HG03354 (cell line): Measurements from ENCODE around the gene PDSS2.
"Not testable (repeated sequence)": the region's sequence is repeated elsewhere in the genome, so short reads cannot be mapped to it uniquely, and the experiment has no call there.

Experiments
- ATAC-seq: cut with Tn5 transposase; IDR thresholded peaks from one replicate; pipeline ENCODE4 v1.9.1; 2021; ENCODE audit warnings: mild to moderate bottlenecking; ENCODE audit not compliant: unreplicated experiment, poor library complexity, severe bottlenecking

Gene PDSS2

DNA sequence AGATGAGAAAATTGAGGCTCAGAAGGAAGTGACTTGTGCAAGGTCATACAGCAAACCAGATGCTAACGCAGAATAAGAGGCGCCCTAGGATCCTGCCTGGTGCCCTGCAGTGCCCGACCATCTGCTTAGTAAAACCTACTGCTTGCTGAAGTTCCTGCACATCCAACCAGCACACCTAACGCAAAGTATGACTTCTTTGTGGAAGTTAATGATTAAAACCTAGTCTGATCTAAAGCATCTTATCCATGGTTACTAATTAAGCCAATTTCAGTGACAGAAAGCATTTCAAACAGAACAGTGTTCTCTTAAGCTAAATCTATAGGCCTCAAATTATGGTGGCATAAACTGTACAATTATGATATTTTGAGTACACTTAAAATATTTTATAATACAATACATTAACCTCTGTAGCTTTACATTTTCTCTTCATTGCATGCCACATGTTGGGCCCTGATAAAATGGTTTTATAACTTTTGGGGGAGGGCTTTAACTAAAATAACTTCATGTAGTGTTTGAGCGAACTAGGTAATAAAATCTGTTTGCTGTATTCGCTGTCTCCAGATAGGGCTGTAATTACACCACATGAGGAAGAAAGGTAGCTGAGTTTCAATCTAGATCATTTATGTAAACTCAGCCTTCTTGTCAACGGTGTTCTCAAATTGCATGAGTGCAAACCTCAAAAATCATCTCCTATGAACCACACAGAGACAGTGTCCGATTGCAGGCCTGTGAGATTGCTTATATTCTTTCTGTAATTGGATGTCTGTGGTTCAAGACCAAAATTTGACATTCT, 306.5 kb downstream of the PDSS2 start:
- no peak for ATAC-seq

DNA sequence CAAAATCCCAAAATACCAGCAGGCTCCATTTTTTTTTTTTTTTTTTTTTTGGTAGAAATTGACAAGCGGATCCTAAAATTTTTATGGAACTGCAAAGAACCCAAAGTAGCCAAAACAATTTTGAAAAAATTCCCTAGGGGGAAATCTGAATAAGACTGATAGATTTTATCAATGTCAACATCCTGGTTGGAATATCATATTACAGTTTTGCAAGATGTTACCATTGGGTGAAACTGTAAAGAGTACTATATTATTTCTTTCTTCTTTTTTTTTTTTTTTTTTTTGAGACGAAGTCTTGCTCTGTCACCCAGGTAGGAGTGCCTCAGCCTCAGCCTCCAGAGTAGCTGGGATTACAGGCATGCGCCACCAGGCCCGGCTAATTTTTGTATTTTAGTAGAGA, 314.7 kb downstream of the PDSS2 start:
- no peak for ATAC-seq

DNA sequence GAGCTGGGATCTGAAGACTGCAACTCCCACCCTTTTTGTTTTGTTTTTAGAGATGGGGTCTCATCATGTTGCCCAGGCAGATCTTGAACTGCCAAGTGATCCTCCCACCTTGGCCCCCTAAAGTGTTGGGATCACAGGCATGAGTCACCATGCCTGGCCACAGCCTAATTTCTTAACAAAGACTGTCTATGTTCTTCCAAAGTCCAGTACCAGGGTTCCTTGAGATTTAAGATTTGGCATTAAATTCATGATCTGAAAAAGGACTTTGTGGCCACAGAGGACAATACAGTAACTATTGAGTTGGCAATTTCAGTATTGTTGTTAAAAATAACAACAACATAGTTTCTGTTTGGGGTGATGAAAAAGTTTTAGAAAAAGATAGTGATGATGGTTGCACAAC, 315.4 kb downstream of the PDSS2 start:
- no peak for ATAC-seq

DNA sequence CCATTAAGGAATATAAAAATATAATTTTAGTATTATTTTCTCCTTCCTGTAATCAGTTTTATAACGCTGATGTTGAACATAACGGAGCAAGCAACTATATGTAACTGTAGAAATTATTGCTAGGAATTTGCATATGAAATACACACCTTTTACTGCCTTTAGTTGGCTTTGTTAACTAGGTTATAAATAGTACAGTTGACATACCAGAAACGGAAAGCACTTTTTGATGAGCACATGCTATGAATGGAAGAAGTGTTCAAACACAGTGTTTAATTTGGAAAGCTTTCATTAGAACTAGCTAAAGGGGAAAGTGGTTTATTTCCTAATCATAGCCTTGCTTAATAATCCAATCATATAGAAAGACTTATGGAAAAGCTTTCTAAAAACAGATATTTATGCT, 318.8 kb downstream of the PDSS2 start:
- ATAC-seq: no peak

DNA sequence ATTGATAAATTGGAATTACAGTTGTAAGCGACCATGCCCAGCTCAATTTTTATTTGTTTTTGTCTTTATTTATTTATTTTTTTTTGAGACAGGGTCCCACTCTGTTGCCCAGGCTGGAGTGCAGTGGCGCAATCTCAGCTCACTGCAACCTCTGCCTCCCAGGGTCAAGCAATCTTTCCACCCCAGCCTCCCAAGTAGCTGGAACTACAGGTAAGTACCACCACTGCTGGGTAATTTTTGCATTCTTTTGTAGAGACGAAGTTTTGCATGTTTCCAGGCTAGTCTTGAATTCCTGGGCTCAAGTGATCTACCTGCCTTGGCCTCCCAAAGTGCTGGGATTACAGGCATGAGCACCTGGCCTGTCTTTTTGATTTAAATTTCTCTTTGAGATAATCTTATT, 323.0 kb downstream of the PDSS2 start:
- ATAC-seq: not testable (repeated sequence)

DNA sequence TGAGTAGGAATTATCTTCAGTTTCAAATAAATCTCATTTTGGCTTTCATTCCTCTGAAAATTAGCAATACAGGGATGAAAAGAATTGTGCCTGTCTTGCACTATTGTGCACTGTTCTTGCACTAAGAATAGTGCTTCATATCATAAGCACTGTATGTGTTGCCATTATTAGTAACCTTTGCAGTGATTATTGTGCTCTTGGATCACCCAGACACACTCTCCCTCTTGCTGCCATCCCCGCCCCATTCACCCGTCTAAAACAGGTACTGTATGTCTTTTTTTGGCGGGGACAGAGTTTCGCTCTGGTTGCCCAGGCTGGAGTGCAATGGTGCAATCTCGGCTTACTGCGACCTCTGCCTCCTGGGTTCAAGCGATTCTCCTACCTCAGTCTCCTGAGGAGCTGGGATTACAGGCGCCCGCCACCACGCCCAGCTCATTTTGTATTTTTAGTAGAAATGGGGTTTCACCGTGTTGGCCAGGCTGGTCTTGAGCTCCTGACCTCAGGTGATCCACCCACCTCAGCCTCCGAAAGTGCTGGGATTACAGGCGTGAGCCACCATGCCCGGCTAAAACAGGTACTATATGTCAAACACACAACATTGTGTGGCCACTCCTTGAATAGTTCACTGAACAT, 324.2 kb downstream of the PDSS2 start:
- ATAC-seq: not testable (repeated sequence)

DNA sequence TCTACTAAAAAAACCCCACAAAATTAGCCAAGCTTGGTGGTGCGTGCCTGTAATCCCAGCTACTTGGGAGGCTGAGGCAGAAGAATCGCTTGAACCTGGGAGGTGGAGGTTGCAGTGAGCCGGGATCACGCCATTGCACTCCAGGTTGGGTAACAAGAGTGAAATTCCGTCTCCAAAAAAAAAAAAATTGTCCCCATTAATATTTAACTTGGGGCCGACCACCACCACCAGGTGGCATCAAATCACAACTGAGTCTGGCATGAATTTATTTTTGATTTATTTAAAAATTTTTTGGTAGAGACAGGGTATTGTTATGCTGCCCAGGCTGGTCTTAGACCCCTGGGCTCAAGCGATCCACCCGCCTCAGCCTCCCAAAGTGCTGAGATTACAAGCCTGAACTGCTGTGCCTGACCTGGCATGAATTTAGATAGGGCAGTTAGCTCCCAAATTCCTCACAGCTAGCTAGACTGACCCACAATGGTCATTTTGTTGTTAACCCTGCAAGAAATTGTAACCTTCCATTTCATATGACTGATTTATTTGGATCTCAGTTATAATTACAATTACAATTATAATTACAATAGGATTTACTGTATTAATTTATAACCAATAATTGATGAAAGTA, 326.9 kb downstream of the PDSS2 start:
- no peak for ATAC-seq

DNA sequence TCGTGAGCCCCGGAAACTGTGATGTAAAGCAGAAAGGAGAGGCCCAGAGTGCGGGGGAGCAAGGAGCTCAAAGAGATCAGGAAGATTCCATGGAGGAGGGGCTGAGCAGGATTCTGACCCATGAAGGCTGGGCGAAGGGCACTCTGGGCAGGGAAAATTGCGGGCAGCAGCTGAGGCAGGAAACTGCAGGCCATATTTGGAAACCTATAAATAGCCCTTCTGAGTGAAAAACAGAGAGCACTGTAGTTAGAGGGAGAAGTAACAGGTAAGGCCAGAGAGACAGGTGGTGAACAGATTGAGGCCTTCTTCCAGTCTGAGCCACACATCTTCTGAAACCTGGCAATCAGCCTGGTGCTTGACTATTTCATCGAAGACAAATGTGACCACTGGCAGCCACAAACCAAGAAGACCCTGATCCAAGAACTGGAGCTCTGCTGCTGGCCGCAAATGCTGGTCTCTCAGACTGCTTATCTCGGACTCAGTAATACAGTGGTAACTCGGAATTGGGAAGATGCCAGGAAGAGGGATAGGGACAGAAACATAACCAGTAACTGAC, 329.9 kb downstream of the PDSS2 start:
- no peak for ATAC-seq

DNA sequence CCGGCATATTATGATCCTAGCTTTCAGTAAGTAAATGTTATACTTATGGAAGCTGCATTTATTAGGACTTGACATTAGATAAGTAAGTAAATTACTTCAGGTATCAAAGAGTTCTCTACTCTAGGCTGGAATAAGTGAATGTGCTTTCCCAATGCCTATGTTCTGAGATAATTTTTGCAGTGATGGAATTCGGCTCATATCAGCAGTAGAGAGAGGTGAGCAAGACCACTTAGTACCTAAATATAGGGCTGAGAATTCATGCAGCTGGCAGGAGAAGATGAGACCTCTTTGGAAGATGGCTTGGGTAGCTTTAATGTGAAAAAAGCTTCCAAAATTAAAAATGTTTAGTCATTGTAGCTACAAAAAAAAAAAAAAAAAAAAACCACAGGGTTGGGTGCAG, 330.8 kb downstream of the PDSS2 start:
- ATAC-seq: no peak

DNA sequence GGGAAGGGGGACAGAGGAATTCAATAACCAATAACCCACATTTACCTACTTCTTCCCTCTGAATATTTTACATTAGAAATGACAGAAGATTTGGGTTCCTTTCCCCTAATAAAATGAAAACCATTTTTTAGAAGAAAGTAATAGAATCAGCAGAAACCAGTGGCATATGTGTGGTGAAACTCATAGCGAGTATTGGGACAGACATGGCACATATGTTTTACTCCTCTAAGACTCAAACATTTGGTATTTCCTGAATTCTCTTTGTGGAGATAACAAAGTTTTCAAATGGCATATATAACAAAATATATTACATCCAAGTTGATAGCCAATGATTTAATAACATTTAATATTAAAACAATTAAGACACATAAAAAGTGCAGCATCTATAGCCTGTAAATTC, 331.2 kb downstream of the PDSS2 start:
- ATAC-seq: no peak

DNA sequence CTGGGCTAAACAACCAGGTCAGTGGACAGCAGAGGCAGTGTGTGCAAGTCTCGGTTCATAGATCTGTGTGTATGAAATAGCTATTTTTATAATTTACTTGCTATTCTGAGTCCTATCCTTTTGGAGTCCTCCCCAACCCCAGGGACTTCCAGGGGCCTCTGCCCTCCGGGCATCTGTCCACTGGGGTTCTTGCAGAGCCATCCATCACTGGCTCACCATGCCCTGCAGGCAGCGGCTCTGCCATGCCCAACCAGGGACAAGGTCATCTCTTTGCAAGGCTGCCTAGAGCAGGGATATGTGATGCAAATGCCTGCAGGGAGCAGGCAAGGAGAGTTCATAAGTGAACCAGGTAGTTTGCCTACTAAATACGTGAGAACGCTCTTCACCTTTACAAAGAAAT, 333.6 kb downstream of the PDSS2 start:
- no peak for ATAC-seq

DNA sequence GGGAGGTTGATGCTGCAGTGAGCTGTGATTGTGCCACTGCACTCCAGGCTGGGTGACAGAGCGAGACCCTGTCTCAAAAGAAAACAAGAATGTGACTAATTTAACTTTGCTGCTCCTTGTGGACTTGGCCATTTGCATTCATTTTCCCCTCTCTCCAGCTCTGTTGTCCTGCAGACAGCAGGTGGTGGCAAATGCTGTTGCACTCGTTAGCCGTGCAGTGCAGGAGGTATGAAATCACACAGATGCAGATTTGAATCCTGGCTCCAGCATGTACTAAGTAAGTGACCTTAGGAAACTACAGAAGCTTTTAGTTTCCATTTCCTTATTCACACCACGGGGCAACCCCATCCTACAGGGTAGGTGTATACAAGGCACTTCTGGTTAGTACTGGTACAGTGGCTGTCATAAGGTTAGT, 334.4 kb downstream of the PDSS2 start:
- ATAC-seq: peak; percentile 82

DNA sequence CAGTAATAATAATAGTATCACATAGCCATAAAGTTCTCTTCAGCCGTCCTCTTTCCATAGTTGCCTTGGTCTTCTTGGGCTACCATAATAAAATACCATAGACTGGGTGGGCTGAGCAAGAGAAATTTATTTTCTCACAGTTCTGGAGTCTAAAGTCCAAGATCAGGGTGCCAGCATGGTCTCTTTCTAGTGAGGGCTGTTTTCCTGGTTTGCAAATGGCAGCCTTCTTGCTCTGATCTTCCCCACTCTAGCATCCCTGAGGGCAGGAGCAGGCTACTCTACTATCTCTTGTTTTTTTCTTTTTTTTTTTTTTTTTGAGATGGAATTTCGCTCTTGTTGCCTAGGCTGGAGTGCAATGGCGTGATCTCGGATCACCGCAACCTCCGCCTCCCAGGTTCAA, 335.9 kb downstream of the PDSS2 start:
- no peak for ATAC-seq

DNA sequence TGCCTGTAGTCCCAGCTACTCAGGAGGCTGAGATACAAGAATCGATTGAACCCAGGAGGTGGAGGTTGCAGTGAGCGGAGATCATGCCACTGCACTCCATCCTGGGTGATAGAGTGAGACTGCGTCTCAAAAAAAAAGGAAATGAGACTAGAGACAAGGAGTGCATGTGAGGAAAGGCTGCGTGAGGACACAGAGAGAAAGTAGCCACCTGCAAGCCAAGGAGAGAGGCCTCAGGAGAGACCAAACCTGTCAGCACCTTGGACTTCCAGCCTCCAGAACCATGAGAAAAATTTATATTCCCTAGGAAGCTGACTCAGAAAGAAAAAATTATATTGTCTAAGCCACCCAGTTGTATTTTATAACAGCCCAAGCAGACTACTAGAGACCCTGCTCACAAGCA, 336.6 kb downstream of the PDSS2 start:
- ATAC-seq: no peak

DNA sequence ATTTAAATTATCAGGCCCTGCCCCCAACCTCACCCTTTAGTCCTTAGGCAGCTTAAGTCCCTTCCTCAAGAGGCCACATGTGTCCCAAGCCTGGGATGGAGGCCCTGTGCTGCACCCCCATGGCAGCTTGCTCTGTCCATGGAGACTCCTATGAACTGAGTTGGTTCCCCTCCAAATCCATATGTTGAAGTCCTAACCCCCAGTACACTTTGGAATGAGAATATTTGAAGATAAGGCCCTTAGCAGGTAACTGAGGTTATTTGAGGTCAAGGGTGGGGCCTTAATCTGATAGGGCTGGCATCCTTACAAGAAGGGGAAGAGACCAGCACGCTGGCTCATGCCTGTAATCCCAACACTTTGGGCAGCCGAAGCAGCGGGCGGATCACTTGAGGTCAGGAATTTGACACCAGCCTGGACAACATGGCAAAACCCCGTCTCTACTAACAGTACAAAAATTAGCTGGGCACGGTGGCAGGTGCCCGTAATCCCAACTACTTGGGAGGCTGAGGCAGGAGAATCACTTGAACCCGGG, 337.3 kb downstream of the PDSS2 start:
- ATAC-seq: no peak

DNA sequence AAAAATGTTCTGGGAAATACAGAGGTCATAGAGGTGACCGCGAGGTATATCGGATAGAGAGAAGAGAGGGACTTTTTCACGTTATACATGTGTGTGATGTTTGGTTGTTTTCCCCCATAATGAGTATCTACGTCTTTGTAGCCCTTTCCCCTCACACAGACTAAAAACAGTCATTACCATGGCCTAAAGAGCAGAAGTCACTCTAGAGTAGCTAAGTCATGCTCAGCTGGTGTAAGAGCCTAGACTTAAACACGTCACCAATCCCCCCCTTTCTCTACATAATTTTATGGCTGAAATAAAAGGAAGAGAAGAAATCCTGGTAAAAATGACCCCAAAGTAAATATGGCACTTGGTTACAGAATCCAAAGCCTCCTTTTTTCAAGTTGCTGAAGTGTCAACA, 338.1 kb downstream of the PDSS2 start:
- no peak for ATAC-seq

DNA sequence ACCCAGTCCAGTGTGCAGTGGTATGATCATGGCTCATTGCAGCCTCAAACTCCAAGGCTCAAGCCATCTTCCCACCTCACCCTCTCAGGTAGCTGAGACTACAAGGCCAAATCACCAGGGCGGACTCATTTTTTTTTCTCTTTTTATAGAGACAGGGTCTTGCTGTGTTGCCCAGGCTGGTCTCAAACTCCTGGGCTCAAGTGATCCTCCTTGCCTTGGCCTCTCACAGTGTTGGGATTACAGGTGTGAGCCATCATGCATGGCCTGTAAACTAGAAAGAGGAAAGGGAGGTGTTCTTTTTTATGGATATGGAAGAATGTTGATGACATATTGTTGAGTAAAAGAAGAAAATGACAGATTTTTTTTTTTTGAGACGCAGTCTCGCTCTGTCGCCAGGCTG, 339.0 kb downstream of the PDSS2 start:
- no peak for ATAC-seq

DNA sequence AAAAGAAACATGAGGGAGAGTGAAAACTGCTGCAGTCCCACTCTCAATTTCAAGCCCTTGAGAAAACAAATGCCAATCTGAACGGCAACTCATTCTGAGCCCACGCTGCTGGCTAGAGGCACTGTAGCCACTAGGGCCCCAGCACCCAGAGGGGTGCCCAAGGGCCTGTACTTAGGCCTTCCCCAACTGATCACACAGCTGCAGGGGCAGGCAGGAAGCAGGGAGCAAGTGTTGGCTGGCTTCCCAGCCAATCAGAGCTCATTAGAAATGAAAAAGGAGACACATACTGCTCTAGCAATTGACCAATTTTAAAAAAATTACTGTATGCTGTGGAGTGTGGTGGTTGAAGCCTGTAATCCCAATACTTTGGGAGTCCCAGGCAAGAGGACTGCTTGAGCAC, 340.4 kb downstream of the PDSS2 start:
- ATAC-seq: no peak

DNA sequence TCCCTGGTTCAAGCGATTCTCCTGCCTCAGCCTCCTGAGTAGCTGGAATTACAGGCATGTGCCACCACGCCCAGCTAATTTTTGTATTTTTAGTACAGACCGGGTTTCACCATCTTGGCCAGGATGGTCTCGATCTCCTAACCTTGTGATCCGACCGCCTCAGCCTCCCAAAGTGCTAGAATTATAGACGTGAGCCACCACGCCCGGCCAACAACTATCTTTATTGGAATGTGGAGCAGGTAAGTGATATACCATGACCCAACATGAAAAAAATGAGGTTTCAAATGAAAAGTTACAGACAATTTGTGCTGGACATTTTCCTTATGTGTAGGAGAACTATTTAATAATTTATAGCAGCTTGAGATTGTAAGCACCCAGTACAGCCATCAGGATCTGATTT, 340.8 kb downstream of the PDSS2 start:
- ATAC-seq: not testable (repeated sequence)

DNA sequence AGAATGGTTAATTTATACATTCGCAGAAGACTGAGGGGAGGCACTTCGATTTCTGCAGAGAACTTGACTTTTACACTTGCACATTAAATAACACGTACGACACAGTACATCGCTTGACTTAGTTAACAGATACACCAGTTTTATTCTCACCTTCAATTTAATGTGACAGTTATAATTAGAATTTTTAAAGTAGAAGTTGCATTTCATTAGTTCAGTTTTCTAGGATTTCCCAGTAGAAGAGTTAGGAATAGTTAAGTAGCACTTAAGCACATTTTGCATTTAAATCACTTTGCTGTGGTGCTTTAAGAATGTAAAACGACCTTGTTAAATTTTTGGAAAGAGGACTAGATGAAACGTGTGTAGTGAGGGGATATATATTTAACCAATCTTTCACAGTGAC, 342.4 kb downstream of the PDSS2 start:
- no peak for ATAC-seq
